ENCODE data around the gene PKDCC. TPM values are rescaled to one million over a fixed set of nuclear protein-coding genes. Genes with fewer than 3 reads are reported as not detected.

The PKDCC gene
- total RNA-seq, 2 donors from 2014 or later, result 11.1 to 61.4 TPM

- intact Hi-C loops (cut with DNase I), result no loop called here
- Histone ChIP-seq H3K36me3 (no peaks in the 10 kb centered on the region), H3K27me3 (replicated peaks; ENCODE audit: insufficient read depth) (no peaks in the 10 kb centered on the region), H3K27ac (no peak overlapping the region), H3K9me3 (no peaks in the 10 kb centered on the region), H3K4me3 (no peak overlapping the region), H3K4me1 (replicated peaks) (peaks cover 9% of the 10 kb centered on the region)
- WGBS, result 91% methylated on average over 13 of the region's 13 CpGs
- no peak for DNase-seq (ENCODE audit: low spot score)
- TF ChIP-seq, protein P1, sequence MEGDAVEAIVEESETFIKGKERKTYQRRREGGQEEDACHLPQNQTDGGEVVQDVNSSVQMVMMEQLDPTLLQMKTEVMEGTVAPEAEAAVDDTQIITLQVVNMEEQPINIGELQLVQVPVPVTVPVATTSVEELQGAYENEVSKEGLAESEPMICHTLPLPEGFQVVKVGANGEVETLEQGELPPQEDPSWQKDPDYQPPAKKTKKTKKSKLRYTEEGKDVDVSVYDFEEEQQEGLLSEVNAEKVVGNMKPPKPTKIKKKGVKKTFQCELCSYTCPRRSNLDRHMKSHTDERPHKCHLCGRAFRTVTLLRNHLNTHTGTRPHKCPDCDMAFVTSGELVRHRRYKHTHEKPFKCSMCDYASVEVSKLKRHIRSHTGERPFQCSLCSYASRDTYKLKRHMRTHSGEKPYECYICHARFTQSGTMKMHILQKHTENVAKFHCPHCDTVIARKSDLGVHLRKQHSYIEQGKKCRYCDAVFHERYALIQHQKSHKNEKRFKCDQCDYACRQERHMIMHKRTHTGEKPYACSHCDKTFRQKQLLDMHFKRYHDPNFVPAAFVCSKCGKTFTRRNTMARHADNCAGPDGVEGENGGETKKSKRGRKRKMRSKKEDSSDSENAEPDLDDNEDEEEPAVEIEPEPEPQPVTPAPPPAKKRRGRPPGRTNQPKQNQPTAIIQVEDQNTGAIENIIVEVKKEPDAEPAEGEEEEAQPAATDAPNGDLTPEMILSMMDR (IDR thresholded peaks at IDR 0.05), result no peak
- TF ChIP-seq POLR2A (IDR thresholded peaks at IDR 0.05), result no peak
- no peak for TF ChIP-seq POLR2AphosphoS5 (IDR thresholded peaks at IDR 0.05)
Observed at GRCh38 chr2:42059261-42059898, 11.6 kb downstream of the PKDCC start.

DNA sequence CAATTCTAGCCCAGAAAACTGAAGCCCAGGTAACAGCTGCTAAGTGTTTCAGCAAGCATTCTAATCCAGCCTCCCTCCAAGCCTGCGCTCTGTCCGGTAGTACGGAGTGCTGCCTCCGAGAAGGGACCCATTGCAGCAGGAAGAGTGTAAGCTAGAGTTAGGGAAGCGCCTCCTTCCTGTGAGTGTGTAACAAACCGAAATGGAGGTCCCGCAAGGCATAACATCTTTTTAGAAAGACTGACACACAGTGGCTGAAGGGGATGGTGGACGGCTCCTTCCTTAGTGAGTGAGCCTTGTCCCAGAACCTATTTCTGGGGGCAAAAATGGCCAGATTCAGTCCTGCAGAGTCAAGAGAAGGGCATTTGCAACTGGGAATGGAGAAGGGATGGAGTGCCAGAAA, 12.2 kb downstream of the PKDCC start:
- no peaks in the 10 kb centered on the region for H3K9me3 ChIP-seq
- H3K27me3 ChIP-seq (replicated peaks; ENCODE audit: insufficient read depth), result no peaks in the 10 kb centered on the region
- DNase-seq (ENCODE audit: low spot score), result no peak
- H3K4me1 ChIP-seq (replicated peaks), result peaks cover 9% of the 10 kb centered on the region
- H3K27ac ChIP-seq, result no peak overlapping the region
- H3K4me3 ChIP-seq, result no peak overlapping the region
- WGBS, result 75% methylated on average over 8 of the region's 8 CpGs
- H3K36me3 ChIP-seq, result no peaks in the 10 kb centered on the region
- intact Hi-C loops (cut with DNase I), result no loop called here
- TF ChIP-seq POLR2A (IDR thresholded peaks at IDR 0.05), result no peak
- TF ChIP-seq POLR2AphosphoS5 (IDR thresholded peaks at IDR 0.05), result no peak
- TF ChIP-seq, protein P1 (IDR thresholded peaks at IDR 0.05), result no peak

GRCh38 chr2:42060718-42061619, 13.1 kb downstream of the PKDCC start:
- peaks cover 3% of the 10 kb centered on the region for H3K4me1 ChIP-seq (replicated peaks)
- intact Hi-C loops (cut with DNase I), result no loop called here

GRCh38 chr2:42061839-42062238, 14.0 kb downstream of the PKDCC start:
- no peak for DNase-seq (ENCODE audit: low spot score)
- no peaks in the 10 kb centered on the region for H3K4me1 ChIP-seq (replicated peaks)
- TF ChIP-seq, protein P1 (IDR thresholded peaks at IDR 0.05), result no peak
- TF ChIP-seq POLR2AphosphoS5 (IDR thresholded peaks at IDR 0.05), result no peak
- no peak for TF ChIP-seq POLR2A (IDR thresholded peaks at IDR 0.05)
- intact Hi-C loops (cut with DNase I), result no loop called here
- WGBS, result 56% methylated on average over 1 of the region's 1 CpG
- H3K4me3 ChIP-seq, result no peak overlapping the region
- H3K27ac ChIP-seq, result no peak overlapping the region
- H3K36me3 ChIP-seq, result no peaks in the 10 kb centered on the region
- no peaks in the 10 kb centered on the region for H3K27me3 ChIP-seq (replicated peaks; ENCODE audit: insufficient read depth)
- no peaks in the 10 kb centered on the region for H3K9me3 ChIP-seq

More at GRCh38 chr2:42060718-42061619, 13.1 kb downstream of the PKDCC start:
- Histone ChIP-seq H3K9me3 (no peaks in the 10 kb centered on the region), H3K27ac (no peak overlapping the region), H3K36me3 (no peaks in the 10 kb centered on the region), H3K27me3 (replicated peaks; ENCODE audit: insufficient read depth) (no peaks in the 10 kb centered on the region), H3K4me3 (no peak overlapping the region)
- TF ChIP-seq POLR2AphosphoS5 (IDR thresholded peaks at IDR 0.05) (no peak), POLR2A (IDR thresholded peaks at IDR 0.05) (no peak)
- TF ChIP-seq, protein P1 (IDR thresholded peaks at IDR 0.05), result no peak
- DNase-seq (ENCODE audit: low spot score), result no peak
- 56% methylated on average over 14 of the region's 14 CpGs for WGBS
